Anterior cingulate cortex (tissue), 58 donors: ENCODE data around the gene BPIFB3.
"Not testable (repeated sequence)": the region's sequence is repeated elsewhere in the genome, so short reads cannot be mapped to it uniquely, and the experiment has no call there.

ENCODE experiments used
- DNase-seq, 58 donors: peaks; one replicate each; lab custom pipeline; 2025; lab: John Stamatoyannopoulos, UW

Gene BPIFB3

DNA sequence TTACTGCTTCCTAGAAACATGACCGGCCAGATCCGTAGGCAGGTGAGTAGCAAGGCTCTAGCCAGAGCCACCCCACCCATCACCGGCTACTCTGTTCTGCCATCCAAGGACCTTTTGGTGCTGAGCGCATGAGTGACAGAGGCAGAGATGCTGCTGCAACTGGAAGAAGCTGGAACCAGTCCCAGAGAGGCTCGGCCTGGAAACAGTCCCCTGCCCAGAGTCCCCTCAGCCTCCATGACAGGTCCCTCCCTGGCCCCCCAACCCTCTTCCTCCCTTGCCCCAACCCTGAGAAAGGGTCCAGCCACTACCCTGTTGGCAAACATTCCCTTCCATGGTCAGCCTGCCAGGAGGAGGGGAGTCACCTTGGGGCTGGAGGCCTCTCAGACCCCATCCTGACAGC, 57.6 kb downstream of the BPIFB3 start:
- no peak for DNase-seq

DNA sequence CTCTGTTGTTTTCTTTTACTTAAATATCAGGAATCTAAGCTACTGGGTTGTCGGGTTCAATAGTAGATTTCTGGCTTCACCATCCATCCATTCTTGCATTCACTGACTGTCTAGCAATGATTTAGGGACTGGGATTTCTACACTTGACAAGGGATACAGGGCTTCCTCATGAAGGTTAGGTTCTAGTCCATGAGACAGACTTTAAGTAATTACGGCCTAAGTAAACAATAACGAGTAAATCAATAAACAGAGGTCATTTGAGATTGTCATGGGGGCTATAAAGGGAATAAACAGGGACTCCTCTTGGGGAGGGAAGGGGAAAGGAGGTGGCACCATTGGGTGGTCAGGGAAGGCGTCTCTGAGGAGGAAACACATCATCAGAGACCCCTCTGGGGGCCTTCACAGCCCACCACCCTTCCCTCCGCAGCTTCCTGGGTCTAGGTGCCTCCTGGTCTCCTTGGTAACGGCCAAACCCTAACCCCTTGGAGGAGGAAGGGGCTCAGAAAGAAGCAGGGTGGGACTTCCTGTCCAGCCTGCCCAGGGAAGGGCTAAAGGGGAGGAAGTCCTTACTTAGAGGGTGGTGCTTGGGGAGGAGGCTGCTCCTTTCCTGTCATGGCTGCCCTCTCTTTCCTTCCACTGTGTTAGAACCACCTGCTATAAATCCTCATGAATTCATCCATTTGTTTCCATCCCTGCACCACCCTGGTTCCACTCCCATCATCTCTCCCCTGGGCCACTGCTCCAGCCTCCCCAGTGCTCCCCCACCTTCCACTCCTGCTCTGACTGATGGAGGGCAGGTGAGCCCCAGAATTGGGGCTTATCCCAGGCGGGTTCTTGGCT, 59.1 kb downstream of the BPIFB3 start:
- no peak for DNase-seq

DNA sequence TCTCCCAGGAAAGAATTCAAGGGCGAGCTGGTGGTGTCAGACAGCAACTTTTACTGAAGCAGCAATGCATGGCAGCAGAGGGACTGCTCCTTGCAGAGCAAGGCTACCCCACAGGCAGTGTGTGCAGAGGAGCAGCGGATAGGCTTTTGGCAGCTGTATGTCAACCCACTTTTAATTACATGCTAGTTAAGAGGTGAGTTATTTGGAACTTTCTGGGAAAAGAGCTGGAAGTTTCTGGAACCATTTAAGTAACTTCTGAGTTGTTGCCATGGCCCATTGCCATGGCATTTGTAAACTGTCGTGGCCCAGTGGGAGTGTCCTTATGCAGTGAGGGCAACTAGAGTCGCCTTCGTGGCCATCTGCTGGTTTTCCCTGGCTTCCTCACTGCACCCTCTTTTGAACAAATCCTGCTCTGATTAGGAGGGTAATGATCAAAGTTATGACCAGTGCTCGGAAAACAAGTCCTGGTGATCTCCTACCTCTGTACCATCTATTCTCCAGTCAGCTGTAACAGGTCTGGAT, 59.7 kb downstream of the BPIFB3 start:
- DNase-seq, result no peak

DNA sequence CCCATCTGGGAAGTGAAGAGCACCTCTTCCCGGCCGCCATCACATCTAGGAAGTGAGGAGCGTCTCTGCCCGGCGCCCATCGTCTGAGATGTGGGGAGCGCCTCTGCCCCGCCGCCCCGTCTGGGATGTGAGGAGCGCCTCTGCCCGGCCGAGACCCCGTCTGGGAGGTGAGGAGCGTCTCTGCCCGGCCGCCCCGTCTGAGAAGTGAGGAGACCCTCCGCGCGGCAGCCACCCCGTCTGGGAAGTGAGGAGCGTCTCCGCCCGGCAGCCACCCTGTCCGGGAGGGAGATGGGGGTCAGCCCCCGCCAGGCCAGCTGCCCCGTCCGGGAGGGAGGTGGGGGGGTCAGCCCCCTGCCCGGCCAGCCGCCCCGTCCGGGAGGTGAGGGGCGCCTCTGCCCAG, 61.8 kb downstream of the BPIFB3 start:
- DNase-seq, result not testable (repeated sequence)

DNA sequence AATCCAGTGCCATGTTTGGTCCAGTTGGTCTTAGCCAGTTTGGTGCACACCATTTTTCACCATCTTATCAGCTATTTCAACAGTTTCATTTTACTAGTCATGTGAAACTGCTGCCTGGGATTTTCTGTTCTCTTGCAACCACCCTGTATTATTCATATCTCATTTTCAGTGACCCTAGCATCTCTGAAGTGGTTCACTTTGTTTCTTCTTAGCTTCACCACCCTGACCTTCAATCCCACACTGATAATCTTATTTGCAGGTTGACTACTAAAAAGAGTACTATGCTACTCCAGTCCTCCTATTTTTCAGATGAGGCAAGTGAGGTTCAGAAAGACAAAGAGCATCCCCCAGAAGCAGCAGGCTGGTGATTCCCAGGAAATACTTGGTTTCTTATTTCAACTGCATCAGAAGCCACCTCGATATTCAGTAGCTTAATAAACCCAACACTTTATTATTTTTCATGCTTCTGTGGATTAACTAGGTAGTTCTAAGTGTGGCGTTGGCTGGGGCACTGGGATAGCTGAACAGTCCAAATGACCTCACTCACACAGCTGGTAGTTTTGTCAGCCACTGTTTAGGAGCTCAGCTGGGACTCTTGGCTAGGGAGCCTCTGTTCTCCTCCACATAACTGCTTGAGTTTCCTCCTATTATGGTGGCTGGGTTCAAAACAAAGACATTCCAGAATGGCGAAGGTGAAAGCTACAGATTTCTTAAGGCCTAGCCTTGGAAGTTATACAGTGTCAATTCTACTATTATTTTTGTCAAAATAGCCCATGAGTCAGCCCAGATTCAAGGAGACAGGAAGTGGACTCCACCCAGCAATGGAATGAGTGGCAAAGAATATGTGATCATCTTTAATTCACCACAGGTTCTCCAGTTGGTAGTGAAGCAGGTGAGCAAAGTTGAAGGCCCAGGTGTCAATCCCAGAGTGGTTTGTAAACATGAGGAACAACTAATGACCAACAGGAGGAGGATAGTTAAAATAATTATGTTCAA, 66.3 kb downstream of the BPIFB3 start:
- DNase-seq, result no peak

DNA sequence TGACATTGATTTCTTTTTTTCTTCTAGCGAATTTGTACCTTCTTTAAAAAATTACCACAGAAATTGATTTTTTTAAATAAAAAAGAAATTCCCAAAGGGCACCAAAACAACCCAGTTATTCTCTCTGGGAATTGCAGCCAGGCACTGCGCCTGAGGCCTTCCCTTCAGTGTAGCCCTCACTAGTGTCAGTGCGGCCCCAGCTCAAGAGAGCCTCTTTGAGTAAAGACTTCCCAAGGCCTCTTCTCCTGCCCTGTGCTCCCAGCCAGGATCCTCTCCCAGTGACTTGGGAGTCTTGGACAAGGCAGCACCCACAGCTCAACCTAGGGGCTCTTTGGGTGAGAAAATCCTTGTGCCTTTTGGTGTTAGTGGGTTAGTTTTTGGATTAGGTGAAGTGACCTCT, 67.2 kb downstream of the BPIFB3 start:
- DNase-seq, result no peak

DNA sequence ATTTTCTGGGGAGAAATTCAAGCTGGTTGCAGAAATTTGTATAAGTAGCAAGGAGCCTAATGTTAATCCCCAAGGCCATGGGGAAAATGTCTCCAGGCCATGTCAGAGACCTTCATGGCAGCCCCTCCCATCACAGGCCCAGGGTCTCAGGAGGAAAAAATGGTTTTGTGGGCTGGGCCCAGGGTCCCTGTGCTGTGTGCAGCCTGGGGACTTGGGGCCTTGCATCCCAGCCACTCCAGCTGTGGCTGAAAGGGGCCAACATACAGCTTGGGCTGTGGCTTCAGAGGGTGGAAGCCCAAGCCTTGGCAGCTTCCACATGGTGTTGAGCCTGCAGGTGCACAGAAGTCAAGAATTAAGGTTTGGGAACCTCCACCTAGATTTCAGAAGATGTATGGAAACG, 68.6 kb downstream of the BPIFB3 start:
- not testable (repeated sequence) for DNase-seq
